Trophoblast cell (in vitro differentiated cells and primary cell): ENCODE results near the gene DENND6A.
"Not testable (repeated sequence)": the region's sequence is repeated elsewhere in the genome, so short reads cannot be mapped to it uniquely, and the experiment has no call there.

ENCODE experiments used
- DNase-seq, 2 donors: peaks; one replicate each; pipeline ENCODE4 v3.0.0-alpha.2; 2016
- H2AFZ ChIP-seq: 2 replicates; pipeline ENCODE4 v1.6.1; 2013; ENCODE audit warnings: low read length, moderate library complexity, mild to moderate bottlenecking; ENCODE audit not compliant: insufficient read depth, poor library complexity
- H2AK5ac ChIP-seq: 2 replicates; pipeline ENCODE4 v1.6.1; 2013; ENCODE audit warnings: mild to moderate bottlenecking, low read length
- H2BK120ac ChIP-seq: 2 replicates; pipeline ENCODE4 v1.6.1; 2013; ENCODE audit warnings: low read length, mild to moderate bottlenecking, moderate library complexity; ENCODE audit not compliant: insufficient read depth, poor library complexity
- H2BK12ac ChIP-seq: 2 replicates; pipeline ENCODE4 v1.6.1; 2013; ENCODE audit warnings: mild to moderate bottlenecking, low read length, moderate library complexity
- H2BK5ac ChIP-seq: 2 replicates; pipeline ENCODE4 v1.6.1; 2013; ENCODE audit warnings: low read length, low read depth, moderate library complexity, mild to moderate bottlenecking; ENCODE audit not compliant: poor library complexity
- H3K14ac ChIP-seq: 2 replicates; pipeline ENCODE4 v1.6.1; 2013; ENCODE audit warnings: mild to moderate bottlenecking, low read length
- H3K18ac ChIP-seq: 2 replicates; pipeline ENCODE4 v1.6.1; 2013; ENCODE audit warnings: mild to moderate bottlenecking, low read length
- H3K23ac ChIP-seq: 2 replicates; pipeline ENCODE4 v1.6.1; 2013; ENCODE audit warnings: low read length
- H3K27ac ChIP-seq: 2 replicates; pipeline ENCODE4 v1.5.1; 2013; ENCODE audit warnings: low read depth, mild to moderate bottlenecking, inconsistent platforms, low read length, moderate library complexity
- H3K27me3 ChIP-seq: 2 replicates; pipeline ENCODE4 v1.6.1; 2013; ENCODE audit warnings: inconsistent platforms, mild to moderate bottlenecking, low read length, moderate library complexity; ENCODE audit not compliant: insufficient read depth
- H3K36me3 ChIP-seq, 2 experiments: 1 replicate in 1 of 2; 2 replicates in 1 of 2; pipeline ENCODE4 v1.6.1; 2013; ENCODE audit warnings: low read length in 2 of 2, mild to moderate bottlenecking in 2 of 2, moderate library complexity in 1 of 2; ENCODE audit not compliant: insufficient read depth in 2 of 2, control insufficient read depth in 1 of 2
- H3K4ac ChIP-seq: 2 replicates; pipeline ENCODE4 v1.6.1; 2013; ENCODE audit warnings: low read depth, mild to moderate bottlenecking, low read length, moderate library complexity
- H3K4me1 ChIP-seq, 2 experiments: 1 replicate in 1 of 2; 2 replicates in 1 of 2; pipeline ENCODE4 v1.6.1; 2013; ENCODE audit warnings: low read length in 2 of 2, mild to moderate bottlenecking in 2 of 2, moderate library complexity in 1 of 2; ENCODE audit not compliant: insufficient read depth in 2 of 2, control insufficient read depth in 1 of 2
- H3K4me2 ChIP-seq: 2 replicates; pipeline ENCODE4 v1.6.1; 2013; ENCODE audit warnings: inconsistent platforms, mild to moderate bottlenecking, low read length, moderate library complexity
- H3K4me3 ChIP-seq: 2 replicates; pipeline ENCODE4 v1.5.1; 2013; ENCODE audit warnings: mild to moderate bottlenecking, low read depth, low read length, inconsistent platforms
- H3K79me1 ChIP-seq: one replicate; pipeline ENCODE4 v1.6.1; 2013; ENCODE audit warnings: low read length
- H3K79me2 ChIP-seq: 2 replicates; pipeline ENCODE4 v1.6.1; 2013; ENCODE audit warnings: low read length, mild to moderate bottlenecking; ENCODE audit not compliant: control insufficient read depth, insufficient read depth, poor library complexity
- H3K9ac ChIP-seq: 2 replicates; pipeline ENCODE4 v1.6.1; 2013; ENCODE audit warnings: mild to moderate bottlenecking, low read length
- H3K9me3 ChIP-seq: 2 replicates; pipeline ENCODE4 v1.6.1; 2013; ENCODE audit warnings: low read depth, mild to moderate bottlenecking, control low read depth, inconsistent platforms, low read length; ENCODE audit not compliant: insufficient read depth
- H4K12ac ChIP-seq: 2 replicates; pipeline ENCODE4 v1.6.1; 2013; ENCODE audit warnings: low read depth, mild to moderate bottlenecking, low read length, moderate library complexity
- H4K8ac ChIP-seq: 2 replicates; pipeline ENCODE4 v1.6.1; 2013; ENCODE audit warnings: low read depth, mild to moderate bottlenecking, low read length, moderate library complexity
- H4K91ac ChIP-seq: one replicate; pipeline ENCODE4 v1.6.1; 2013; ENCODE audit warnings: low read depth, mild to moderate bottlenecking, low read length, moderate library complexity
- WGBS: extraction: QIAGEN DNeasy Blood & Tissue Kit; methylation state at CpG from one replicate; pipeline ENCODE4 v1.1.7; 2013; ENCODE audit warnings: missing lambda C conversion rate; ENCODE audit not compliant: insufficient read length, insufficient coverage; ENCODE audit errors: extremely low coverage; 5-methylcytosine and 5-hydroxymethylcytosine counted together

The DENND6A gene

DNA sequence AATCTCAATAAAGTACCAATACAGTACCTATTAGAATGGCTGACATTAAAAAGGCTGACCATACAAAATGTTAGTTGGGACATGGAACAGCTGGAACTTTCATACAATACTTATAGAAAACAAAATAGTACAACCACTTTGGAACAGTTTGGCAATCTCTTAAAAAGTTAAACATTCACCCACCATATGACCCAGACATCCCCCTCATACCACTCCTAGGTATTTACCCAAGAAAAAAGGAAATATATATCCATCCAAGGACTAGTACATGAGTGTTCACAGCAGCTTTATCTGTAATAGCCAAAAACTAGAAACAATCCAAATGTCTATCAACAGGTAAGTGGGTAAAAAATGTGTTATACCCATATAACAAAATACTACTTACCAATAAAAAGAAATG lies 70.5 kb downstream of the DENND6A start:
- Histone ChIP-seq H2AK5ac (no peak overlapping the region), H3K27me3 (no peaks in the 10 kb centered on the region), H3K4me2 (no peak overlapping the region), H3K36me3 (peaks cover 2 to 9% of the 10 kb centered on the region in 2 experiments), H2BK5ac (no peak overlapping the region), H3K4me1 (no peaks in the 10 kb centered on the region), H4K91ac (no peak overlapping the region), H3K4ac (no peak overlapping the region), H3K9me3 (no peaks in the 10 kb centered on the region), H3K79me2 (no peaks in the 10 kb centered on the region), H3K4me3 (no peak overlapping the region), H3K18ac (no peak overlapping the region), H2BK12ac (no peak overlapping the region), H3K23ac (no peak overlapping the region), H2AFZ (no peak overlapping the region), H3K9ac (no peak overlapping the region), H2BK120ac (no peak overlapping the region), H4K12ac (no peak overlapping the region), H3K79me1 (no peaks in the 10 kb centered on the region), H3K27ac (no peak overlapping the region), H3K14ac (no peak overlapping the region), H4K8ac (no peak overlapping the region)
- no peak for DNase-seq

DNA sequence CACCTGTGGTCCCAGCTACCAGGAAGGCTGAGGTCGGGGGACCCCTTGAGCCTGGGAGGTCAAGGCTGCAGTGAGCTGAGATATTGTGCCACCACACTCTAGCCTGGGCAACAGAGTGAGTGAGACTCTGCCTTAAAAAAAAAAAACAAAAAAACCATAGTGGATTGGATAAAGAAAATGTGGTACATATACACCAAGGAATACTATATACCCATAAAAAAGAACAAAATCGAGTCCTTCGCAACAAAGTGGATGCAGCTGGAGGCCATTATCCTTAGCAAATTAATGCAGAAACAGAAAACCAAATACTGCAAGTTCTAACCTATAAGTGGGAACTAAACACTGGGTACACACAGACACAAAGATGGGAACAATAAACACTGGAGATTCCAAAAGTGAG lies 75.1 kb downstream of the DENND6A start:
- Histone ChIP-seq H3K18ac (no peak overlapping the region), H3K27ac (no peak overlapping the region), H3K79me1 (no peaks in the 10 kb centered on the region), H2AFZ (no peak overlapping the region), H3K14ac (no peak overlapping the region), H3K9me3 (no peaks in the 10 kb centered on the region), H4K12ac (no peak overlapping the region), H3K23ac (no peak overlapping the region), H4K91ac (no peak overlapping the region), H3K4ac (no peak overlapping the region), H2BK12ac (no peak overlapping the region), H3K4me1 (no peaks in the 10 kb centered on the region), H4K8ac (no peak overlapping the region), H3K9ac (no peak overlapping the region), H3K4me3 (no peak overlapping the region), H2BK120ac (no peak overlapping the region), H3K36me3 (no peaks in the 10 kb centered on the region), H2AK5ac (no peak overlapping the region), H3K4me2 (no peak overlapping the region), H3K27me3 (no peaks in the 10 kb centered on the region), H2BK5ac (no peak overlapping the region), H3K79me2 (no peaks in the 10 kb centered on the region)
- WGBS = no CpG with 5 or more reads among the region's 3 CpGs
- no peak for DNase-seq

- H3K27ac ChIP-seq = no peak overlapping the region
- H3K79me2 ChIP-seq = no peaks in the 10 kb centered on the region
- no peaks in the 10 kb centered on the region for H3K36me3 ChIP-seq
- no peak overlapping the region for H3K23ac ChIP-seq
- WGBS = 0% methylated on average over 1 of the region's 3 CpGs
- no peak overlapping the region for H3K9ac ChIP-seq
- H3K4me1 ChIP-seq = no peaks in the 10 kb centered on the region
- no peak overlapping the region for H4K91ac ChIP-seq
- no peak overlapping the region for H3K4ac ChIP-seq
- DNase-seq = no peak
- no peak overlapping the region for H3K14ac ChIP-seq
- no peaks in the 10 kb centered on the region for H3K79me1 ChIP-seq
- no peak overlapping the region for H4K12ac ChIP-seq
- H3K4me2 ChIP-seq = no peak overlapping the region
- no peak overlapping the region for H2BK12ac ChIP-seq
- no peak overlapping the region for H2AK5ac ChIP-seq
- H3K18ac ChIP-seq = no peak overlapping the region
- H3K9me3 ChIP-seq = no peaks in the 10 kb centered on the region
- no peak overlapping the region for H2BK120ac ChIP-seq
- H2AFZ ChIP-seq = no peak overlapping the region
- no peaks in the 10 kb centered on the region for H3K27me3 ChIP-seq
- no peak overlapping the region for H2BK5ac ChIP-seq
- H3K4me3 ChIP-seq = no peak overlapping the region
- H4K8ac ChIP-seq = no peak overlapping the region
These were observed 76.6 kb downstream of the DENND6A start for GRCh38 chr3:57616233-57616632.

- H3K27me3 ChIP-seq = not testable (repeated sequence)
- WGBS = no CpG with 5 or more reads among the region's 5 CpGs
These were observed 81.0 kb downstream of the DENND6A start for GRCh38 chr3:57611870-57612269.

DNA sequence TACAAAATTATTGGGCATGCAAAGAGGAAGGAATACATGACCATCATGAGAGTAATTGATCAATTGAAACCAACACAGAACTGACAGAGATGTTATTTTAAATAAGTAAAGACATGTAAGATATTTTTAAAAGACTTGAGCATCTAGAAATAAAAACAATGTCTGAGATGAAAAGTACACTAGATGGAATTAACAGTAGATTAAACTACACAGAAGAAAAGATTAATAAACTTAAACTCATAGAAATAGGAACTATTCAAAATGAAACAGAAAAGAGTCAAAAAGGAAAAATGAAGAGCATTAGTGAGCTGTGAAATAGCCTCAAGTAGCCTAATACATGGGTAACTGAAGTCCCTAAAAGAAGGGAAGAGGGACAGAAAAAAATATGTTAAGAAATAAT lies 87.2 kb downstream of the DENND6A start:
- H3K4ac ChIP-seq = no peak overlapping the region
- H2BK5ac ChIP-seq = no peak overlapping the region
- no peak overlapping the region for H3K4me2 ChIP-seq
- H2AK5ac ChIP-seq = no peak overlapping the region
- no peak overlapping the region for H3K14ac ChIP-seq
- no peaks in the 10 kb centered on the region for H3K79me1 ChIP-seq
- H2BK12ac ChIP-seq = no peak overlapping the region
- no peak overlapping the region for H3K27ac ChIP-seq
- H4K8ac ChIP-seq = no peak overlapping the region
- no peaks in the 10 kb centered on the region for H3K9me3 ChIP-seq
- H3K36me3 ChIP-seq = no peaks in the 10 kb centered on the region
- H3K4me3 ChIP-seq = no peak overlapping the region
- no peaks in the 10 kb centered on the region for H3K27me3 ChIP-seq
- H4K91ac ChIP-seq = no peak overlapping the region
- H3K9ac ChIP-seq = no peak overlapping the region
- H2BK120ac ChIP-seq = no peak overlapping the region
- H3K4me1 ChIP-seq = no peaks in the 10 kb centered on the region
- H3K79me2 ChIP-seq = no peaks in the 10 kb centered on the region
- H2AFZ ChIP-seq = no peak overlapping the region
- no peak overlapping the region for H3K23ac ChIP-seq
- no peak overlapping the region for H4K12ac ChIP-seq
- no peak overlapping the region for H3K18ac ChIP-seq
- DNase-seq = no peak

More at GRCh38 chr3:57611870-57612269, 81.0 kb downstream of the DENND6A start:
- H3K23ac ChIP-seq, H2BK120ac ChIP-seq, H3K4ac ChIP-seq, H3K79me1 ChIP-seq, H3K36me3 ChIP-seq, H3K4me2 ChIP-seq, H3K9me3 ChIP-seq, H3K14ac ChIP-seq, H2BK5ac ChIP-seq, DNase-seq, H4K8ac ChIP-seq, H3K18ac ChIP-seq, H3K9ac ChIP-seq, H4K91ac ChIP-seq, H3K79me2 ChIP-seq, H2AFZ ChIP-seq, H2AK5ac ChIP-seq, H4K12ac ChIP-seq, H2BK12ac ChIP-seq, H3K4me3 ChIP-seq, H3K4me1 ChIP-seq, H3K27ac ChIP-seq: not testable (repeated sequence)
